HG03342 (cell line): Measurements from ENCODE around the gene C4orf33.
"Not testable (repeated sequence)": the region's sequence is repeated elsewhere in the genome, so short reads cannot be mapped to it uniquely, and the experiment has no call there.

ENCODE experiments used
- ATAC-seq: cut with Tn5 transposase; IDR thresholded peaks from one replicate; pipeline ENCODE4 v1.9.1; 2021; ENCODE audit warnings: mild to moderate bottlenecking, moderate library complexity; ENCODE audit not compliant: unreplicated experiment

Gene C4orf33, protein sequence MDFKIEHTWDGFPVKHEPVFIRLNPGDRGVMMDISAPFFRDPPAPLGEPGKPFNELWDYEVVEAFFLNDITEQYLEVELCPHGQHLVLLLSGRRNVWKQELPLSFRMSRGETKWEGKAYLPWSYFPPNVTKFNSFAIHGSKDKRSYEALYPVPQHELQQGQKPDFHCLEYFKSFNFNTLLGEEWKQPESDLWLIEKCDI

DNA sequence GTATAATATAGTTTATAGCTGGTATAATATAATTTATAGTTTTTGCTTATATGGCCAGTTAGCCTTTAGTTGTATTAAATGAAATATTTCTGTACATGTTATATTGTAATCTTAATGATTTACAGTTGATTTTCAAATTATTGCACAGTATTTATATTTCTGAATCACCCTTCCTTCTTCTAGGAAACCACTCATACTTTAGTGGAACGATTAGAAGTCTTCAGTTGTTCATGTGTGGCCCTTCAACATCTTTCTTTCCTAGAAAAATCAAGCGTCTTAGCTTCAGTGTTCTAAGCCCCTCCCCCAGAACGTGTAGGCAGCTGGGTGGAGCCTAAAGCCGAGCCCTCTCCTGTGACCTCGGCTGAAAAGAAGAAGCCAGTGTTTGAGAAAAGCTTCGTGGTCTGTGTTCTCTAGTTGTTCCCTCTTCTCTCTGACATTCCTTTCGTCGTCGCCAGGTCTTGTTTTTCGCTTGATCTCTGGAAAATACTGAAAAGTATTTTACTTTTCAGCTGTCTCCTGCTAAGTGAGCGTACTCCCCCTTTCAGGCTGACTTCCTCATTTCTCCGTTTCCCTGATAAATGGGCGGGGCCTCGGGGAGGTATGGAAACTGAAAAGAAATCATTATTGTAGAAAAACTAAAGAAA is at the start of gene C4orf33:
TSS of gene C4orf33 (plus strand) at position 342 of the 644 bp plus-strand sequence. CDS start 6,459 bp downstream, outside the sequence.
- ATAC-seq: peak; percentile 46

DNA sequence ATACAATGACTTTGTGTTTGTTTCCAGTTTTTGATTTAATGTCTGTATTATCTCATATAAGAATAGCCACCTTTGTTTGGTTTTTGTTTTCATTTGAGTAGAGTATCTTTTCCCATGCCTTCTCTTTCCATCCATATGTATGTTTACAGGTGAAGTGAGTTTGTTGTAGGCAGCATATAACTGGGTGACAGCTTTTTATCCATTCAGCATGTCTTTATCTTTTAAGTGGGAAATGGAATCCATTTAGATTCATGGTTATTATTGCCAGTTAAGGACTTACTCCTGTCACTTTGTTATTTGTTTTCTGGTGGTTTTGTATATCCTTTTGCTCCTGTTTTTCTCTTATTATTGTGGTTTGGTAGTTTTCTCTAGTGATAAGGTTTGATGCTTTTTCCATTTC is 36.9 kb upstream of the C4orf33 start:
- ATAC-seq: no peak

DNA sequence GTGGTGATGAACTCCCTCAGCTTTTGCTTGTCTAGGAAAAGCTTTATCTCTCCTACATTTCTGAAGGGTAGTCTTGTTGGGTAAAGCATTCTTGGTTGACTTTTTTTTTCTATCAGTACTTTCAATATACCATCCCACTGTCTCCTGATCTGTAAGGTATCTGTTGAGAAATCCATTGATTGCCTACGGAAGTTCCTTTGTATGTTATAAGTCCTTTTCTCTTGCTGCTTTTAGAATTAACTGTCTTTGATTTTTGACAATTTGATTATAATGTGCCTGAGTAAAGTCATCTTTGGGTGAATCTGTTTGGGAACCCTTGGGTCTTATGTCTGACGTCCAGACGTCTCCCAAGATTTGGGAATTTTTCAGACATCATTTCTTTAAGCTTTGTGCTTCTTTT is 33.4 kb upstream of the C4orf33 start:
- ATAC-seq: no peak

DNA sequence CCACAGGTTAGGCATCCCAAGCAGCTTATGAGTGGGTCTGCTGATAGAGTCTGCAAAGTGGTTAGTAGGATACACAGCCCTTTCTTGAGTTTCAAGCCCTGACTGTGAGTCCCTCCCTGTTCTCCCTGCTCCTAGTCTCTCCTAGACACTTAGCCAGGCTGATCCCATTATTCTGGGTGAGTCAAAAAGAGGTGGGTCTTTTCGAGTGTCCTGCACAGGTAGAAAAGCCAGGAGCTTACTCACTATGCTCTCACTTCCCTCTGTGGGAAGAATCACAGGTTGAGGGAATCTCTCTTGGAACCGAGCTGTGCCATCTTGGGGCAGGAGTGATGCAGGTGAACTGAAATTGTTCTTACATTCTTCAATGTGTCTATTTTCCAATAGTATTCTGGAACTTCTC is 32.3 kb upstream of the C4orf33 start:
- ATAC-seq: no peak

DNA sequence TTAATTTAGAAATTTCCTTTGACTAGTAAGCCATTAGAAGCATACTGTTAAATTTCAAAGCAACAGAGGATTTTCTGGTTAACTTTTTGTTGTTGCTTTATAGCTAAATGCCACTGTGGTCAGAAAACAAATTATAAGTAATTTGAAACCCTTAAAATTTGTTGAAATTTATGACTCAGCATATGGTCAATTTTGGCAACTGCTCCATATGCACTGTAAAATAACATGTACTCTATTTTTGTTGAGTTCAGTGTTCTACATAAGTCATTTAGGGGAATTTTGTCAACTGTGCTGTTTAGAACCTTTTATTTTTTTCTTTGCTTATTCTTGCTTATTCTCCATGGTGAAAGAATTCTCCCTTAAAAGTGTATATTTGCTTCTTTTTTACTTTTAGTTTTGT is 31.2 kb upstream of the C4orf33 start:
- no peak for ATAC-seq

DNA sequence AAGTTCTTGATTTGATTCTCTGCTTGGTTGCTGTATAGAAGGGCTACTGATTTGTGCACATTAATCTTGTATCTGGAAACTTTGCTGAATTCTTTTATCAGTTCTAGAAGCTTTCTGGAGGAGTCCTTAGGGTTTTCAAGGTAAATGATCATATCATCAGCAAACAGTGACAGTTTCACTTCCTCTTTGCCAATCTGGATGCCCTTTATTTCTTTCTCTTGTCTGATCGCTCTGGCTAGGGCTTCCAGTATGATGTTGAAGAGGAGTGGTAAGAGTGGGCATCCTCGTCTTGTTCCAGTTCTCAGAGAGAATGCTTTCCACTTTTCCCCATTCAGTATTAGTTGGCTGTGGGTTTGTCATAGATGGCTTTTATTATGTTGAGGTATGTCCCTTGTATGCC is 26.4 kb upstream of the C4orf33 start:
- ATAC-seq: not testable (repeated sequence)

DNA sequence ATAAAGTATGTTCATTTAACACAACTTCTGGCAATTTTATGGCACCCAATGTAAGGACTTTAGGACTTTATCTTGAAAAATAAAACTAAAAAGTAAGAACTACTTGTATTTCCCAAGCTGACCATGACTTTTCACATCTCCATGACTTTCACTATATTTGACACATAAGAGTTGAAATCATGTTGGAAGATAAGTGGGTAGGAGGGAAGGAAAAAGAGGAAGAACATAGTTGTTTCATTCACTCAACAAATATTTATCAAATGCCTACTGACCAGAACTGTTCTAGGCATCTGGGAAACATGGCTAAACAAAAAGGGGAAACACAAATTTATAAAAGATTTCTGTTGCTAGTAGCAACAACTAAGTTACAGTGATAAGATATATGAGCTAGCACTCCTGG is 18.6 kb upstream of the C4orf33 start:
- no peak for ATAC-seq

DNA sequence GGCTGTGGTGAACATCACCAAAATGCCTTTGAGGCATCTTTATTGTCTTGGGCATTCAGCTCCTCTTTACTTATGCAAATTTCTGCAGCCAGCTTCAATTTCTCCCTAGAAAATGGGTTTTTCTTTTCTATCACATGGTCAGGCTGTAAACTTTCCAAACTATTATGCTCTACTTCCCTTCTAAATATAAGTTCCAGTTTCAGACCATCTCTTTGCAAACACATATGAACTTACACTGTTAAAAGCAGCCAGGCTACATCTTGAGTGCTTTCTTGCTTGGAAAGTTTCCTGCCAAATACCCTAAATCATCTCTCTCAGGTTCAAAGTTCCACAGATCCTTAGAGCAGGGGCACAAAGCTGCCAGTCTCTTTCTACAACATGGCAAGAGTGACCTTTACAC is 15.8 kb upstream of the C4orf33 start:
- no peak for ATAC-seq

DNA sequence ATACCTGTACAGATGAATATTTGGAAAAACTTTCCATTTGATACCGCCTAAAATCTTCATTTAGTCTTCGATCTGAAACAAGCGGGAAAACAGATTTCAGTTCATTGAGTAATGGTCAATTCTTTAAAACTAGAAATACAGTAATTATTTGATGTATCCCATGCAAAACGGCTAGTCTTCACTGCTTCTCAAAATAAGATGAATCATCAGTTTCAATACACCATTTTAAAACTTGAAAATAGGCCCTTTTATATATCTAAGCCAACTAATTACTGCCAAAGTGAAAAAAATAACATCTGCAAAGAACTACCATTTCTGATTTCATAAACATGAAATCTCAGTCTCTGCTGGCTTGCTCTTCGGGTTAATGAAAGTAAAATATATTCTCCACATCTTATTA is 13.7 kb upstream of the C4orf33 start:
- no peak for ATAC-seq

DNA sequence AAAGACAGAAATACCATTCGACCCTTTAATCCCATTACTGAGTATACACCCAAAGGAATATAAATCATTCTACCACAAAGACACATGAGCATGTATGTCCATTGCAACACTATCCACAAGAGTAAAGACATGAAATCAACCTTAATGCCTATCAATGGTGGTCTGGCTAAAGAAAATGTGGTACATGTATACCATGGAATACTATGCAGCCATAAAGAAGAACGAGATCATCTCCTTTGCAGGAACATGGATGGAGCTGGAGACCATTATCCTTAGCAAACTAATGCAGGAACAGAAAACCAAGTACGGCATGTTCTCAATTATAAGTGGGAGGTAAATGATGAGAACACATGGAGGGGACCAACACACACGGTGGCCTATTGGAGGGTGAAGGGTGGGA is 10.5 kb upstream of the C4orf33 start:
- ATAC-seq: no peak

DNA sequence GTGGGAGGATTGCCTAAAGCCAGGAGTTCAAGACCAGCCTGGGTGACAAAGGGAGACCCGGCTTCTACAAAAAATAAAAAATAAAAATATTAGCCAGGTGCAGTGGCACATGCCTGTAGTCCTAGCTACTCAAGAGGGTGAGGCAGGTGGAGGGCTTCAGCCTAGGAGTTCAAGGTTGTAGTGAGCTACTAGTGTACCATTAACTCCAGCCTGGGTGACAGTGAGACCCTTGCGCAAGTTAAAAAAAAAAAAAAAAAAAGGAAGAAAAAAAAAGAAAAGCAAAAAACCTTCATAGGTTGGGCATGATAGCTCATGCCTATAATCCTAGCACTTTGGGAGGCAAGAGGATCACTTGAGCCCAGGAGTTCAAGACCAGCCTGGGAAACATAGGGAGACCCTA is 8.4 kb upstream of the C4orf33 start:
- ATAC-seq: no peak

DNA sequence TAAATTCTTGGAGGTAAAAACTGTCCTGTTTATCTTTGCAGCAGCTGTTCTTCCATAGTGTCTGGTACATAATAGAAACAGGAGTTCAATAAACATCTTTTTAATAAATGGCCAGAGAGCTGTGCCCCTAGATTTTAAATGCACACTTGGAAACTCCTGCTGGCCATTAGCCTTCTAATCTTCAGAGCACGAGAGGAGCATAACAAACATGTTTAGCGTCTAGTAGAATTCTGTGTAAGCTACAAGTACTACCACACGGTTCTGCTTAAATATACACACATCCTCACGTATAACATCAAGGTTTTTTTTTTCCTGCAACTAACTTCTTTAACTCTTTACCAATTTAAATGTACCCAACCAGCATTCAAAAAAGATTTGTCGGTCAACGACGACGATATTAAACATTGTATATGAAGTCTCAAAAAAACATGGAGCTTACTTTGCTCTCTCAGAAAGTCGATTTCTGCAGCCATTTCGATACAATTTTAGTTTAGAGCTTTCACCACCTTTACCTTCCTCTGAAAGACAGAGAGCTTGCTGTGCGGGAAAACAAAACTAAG is 3.2 kb upstream of the C4orf33 start:
- ATAC-seq: no peak

DNA sequence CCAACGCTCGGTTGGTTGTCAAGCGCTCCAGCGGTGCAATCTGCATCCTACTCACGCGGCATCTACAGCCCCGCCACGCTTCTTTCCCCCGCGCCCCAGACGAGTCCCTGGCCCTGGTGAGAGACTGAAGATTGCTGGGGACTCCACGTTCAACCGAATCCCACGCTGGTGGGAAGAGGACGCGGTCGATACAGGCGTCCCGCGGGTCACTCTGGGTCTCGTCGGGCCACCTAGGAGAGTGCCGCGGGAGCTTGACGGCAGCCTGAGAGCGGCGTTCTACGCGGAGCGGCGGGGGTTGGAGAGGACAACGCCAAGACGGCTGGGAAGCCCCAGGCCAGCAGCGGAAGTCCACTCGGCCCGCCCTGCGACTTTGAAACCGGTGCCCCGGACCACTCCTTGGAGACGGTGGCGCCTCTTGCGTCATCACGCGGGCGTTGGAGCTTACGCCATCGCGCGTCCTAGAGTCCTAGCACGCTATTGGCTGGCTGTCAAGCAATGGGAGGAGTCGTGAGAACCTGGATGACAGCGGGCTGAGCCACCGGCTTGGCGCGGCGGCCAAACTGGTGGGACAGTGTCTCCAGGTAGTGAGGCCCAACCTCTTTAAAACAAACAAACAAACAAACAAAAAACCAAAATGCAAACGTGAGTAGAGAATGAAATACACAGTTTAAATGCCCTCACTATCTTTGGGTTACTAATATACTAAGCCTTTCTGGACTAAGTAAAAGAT is 2.6 kb upstream of the C4orf33 start, which contains the start of gene SCLT1:
TSS of gene SCLT1 (minus strand) at position 349 of the 730 bp plus-strand sequence. CDS start 436 bp downstream, outside the sequence.
- ATAC-seq: peak; percentile 93

DNA sequence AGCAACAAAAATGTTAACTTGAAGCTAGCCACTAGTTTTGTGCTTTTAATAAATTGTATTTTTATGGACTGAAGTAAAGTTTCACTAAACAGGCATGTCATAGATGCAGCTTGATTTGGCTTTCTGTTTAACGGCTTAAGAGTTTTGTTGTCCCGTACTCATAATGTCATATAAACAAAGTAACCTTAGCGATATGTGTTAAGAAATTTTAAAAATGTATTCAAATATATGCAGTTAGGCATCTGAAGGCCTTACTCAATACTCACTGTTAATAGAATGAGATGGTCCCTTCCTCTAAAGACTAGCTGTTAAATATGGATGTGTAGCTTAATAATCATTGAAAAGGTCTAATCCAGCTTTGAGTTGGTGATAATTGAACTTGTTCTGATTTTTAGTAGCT is 1.6 kb upstream of the C4orf33 start:
- no peak for ATAC-seq

DNA sequence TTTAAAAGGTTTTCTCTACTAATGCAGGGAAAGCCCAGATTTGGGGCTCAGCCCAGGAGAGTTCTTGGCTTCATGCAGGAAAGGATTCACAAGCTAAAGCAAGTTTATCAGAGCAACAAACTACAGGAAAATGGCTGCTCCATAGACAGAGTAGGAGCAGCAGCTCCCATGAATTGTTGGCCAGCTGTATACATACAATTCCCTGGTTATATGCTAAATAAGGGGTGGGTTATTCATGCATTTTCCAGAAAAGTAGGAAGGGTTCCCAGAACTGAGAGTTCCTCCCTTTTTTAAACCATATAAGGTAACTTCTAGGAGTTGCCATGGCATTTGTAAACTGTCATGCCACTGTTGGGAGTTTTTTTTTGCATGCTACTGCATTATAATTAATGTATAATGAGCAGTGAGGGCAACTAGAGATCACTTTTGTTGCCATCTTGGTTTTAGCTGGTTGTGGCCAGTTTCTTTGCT is 2.6 kb downstream of the C4orf33 start:
- ATAC-seq: no peak

DNA sequence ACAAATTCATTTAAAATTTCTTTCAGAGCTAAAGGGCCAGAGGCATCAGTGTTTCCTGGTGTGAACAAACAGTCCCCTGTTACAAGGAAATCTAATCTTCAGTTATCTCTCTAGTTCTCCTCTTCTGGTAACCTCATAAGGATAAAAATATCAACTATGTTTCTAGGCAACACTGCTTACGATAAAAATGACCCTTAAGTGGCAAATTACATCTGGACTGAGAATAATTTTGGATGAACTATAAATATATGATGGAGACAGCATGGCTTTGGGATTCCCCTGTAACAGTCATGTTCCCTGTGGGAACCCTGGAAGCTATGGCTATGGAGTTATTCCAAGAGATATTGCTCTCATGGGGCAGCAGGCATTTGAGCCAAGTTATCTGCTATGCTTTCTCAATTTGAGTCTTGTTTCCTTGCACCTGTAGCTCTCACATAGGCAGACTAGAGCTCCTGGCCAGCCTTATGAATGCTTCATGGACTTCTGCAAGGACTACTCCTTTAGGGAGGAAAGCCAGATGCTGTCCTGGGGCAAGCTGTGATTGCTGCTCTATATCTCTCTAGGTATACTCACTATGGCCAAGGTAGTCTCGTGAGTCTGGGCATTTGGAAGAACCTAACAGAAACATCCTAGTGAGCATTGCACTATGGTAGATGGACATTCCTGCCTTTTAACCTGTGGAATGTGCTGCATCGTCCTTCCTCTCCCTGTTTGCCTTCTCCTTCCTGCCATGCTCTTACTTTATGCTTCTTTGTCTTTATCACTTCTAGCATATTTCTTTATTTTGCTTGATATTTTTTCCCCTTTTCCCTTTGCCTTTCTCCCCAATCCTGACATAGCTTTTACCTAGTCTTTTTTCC is 14.2 kb downstream of the C4orf33 start:
- no peak for ATAC-seq

DNA sequence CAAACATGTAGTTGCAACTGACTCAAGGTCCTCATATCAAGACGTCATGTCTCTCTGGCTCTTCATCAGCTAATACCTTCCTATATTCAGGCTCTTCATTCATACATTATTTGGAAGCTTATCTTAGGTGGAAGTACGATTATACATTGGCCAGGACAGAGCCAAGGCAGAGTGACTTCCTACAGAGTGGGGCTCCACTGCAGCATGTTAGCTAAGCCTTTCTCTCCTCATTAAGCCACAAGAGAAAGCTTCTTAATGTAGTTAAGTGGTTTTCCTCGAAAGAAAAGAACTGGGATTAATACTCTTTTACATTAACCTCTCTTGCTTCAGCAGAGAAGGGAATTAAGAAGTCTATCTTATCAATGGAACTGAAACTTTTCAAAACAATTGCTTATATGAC is 15.0 kb downstream of the C4orf33 start:
- ATAC-seq: no peak

DNA sequence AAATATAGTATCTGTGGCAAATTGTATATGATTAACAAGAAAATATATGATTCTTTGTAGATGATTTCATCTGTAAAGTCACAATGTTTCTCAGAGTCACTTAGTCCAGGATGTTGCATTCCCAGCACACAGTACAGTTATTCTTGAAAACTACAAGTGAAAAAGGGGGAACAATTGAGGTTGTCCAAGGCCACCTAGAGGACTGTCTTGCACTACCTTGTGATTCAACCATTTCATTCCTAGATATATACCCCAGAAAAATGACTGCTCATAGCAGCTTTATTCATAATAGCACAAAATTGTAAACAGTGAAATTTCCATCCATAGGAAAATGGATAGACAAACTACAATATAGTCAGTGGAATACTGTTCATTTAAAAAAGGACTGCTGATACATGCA is 16.0 kb downstream of the C4orf33 start:
- no peak for ATAC-seq

DNA sequence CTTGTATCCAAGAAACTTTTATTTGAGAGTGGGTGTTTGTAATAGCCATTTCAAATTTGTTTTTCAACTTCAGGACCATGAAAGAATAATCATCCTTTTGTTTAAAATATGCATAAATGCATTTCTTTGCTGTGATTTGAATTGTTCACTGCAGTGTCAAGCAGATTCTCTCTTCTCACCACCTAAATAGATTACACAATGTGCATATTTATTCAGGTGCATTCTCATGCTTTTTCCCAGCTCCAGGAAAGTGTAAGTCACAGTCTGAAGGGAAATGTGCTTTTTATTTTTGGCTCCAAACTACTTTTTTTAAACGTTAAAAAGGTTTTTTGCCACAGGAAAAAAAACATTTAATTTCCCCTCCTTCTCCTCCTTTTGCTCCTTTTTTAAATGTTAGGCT is 17.5 kb downstream of the C4orf33 start:
- ATAC-seq: no peak

DNA sequence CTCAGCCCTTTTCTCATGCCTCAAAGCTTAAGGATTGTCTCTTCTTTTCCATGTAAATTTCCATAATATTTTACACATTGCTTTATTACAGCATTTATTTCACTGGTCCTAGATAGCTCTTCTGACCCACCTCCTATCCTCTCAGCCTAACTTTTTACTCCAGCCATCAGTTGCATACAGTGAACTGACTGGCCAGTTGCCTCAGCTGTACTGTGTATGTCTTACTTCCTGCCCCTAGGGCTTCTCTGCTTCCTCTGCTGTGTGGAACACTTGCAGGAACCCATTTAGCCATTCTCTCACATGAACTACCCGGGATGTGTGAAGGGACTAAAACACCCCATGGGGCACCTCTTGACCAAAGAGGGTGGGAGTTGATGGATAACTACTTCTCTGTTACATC is 18.0 kb downstream of the C4orf33 start:
- no peak for ATAC-seq

DNA sequence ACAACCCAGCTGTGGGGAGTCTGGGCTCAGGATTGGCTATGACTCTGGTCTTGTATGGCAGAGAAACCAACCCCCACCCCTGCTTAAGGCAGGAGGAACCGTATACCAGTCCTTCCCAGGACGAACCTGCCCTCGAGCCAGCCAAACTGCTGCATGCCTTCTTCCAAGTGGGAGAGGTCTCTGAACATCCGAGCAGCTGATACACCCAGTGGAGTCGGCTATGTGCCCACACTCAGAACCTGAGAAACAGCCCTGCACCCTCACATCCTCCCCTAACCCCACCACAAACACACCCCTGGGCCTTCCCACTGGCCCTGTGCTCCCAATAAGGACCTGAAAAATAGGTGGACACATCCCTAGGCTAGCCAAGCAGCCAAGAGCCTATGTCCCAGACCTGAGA is 21.8 kb downstream of the C4orf33 start:
- ATAC-seq: no peak
